K562 (cell line): ENCODE results near the gene PXMP2. TPM values are rescaled to one million over a fixed set of nuclear protein-coding genes. Genes with fewer than 3 reads are reported as not detected.
A peak's percentile ranks its signal among the peaks of the same experiment; 100 is the strongest.

Experiments used
- BCLAF1 ChIP-seq, 2 experiments: fragments of 450-650 bp in 1 of 2; IDR thresholded peaks; 2 replicates each; pipeline ENCODE4 v1.6.1; 2011 to 2017; ENCODE audit warnings: low read depth in 2 of 2, antibody characterized with exemption in 1 of 2, borderline replicate concordance in 1 of 2, low read length in 1 of 2, mild to moderate bottlenecking in 1 of 2, mixed read lengths in 1 of 2; ENCODE audit not compliant: control insufficient read depth in 1 of 2
- CTCFL ChIP-seq: IDR thresholded peaks from 2 replicates; pipeline ENCODE4 v1.6.1; 2011; ENCODE audit warnings: borderline replicate concordance, low read depth, mild to moderate bottlenecking, moderate library complexity, low read length; ENCODE audit not compliant: insufficient read depth, poor library complexity, severe bottlenecking
- MAX ChIP-seq: sonication (generic); formaldehyde crosslinking; IDR thresholded peaks from 2 replicates; pipeline ENCODE4 v1.9.0; 2022; ENCODE audit warnings: mild to moderate bottlenecking, missing genetic modification reagents
- MLX ChIP-seq, 2 experiments: fragments of 450-650 bp in 1 of 2; sonication (generic) in 1 of 2; formaldehyde crosslinking; conservative IDR thresholded peaks; 2 replicates each; pipeline versions ENCODE4 v1.4.0 to v1.8.1; 2020 to 2022; ENCODE audit warnings: mild to moderate bottlenecking in 1 of 2, missing genetic modification reagents in 1 of 2
- MYNN ChIP-seq, 2 experiments: sonication (generic); formaldehyde crosslinking in 1 of 2; IDR thresholded peaks; 2 replicates each; pipeline versions ENCODE4 v1.5.0 to v1.6.1; 2016 to 2020; ENCODE audit warnings: antibody characterized with exemption in 1 of 2, missing genetic modification reagents in 1 of 2
- RBFOX2 ChIP-seq: fragments of 200-400 bp; formaldehyde crosslinking; IDR thresholded peaks from 2 replicates; pipeline ENCODE4 v1.6.1; 2017; ENCODE audit warnings: low read depth, mild to moderate bottlenecking, low read length, moderate library complexity
- SIX5 ChIP-seq, 2 experiments: IDR thresholded peaks; 2 replicates each; pipeline ENCODE4 v1.6.1; 2011; ENCODE audit warnings: low read length in 2 of 2, borderline replicate concordance in 1 of 2, low read depth in 1 of 2, mild to moderate bottlenecking in 1 of 2, moderate library complexity in 1 of 2; ENCODE audit not compliant: insufficient read depth in 1 of 2
- THRAP3 ChIP-seq: fragments of 450-650 bp; IDR thresholded peaks from 2 replicates; pipeline ENCODE4 v1.6.1; 2016; ENCODE audit warnings: mild to moderate bottlenecking, inconsistent platforms, borderline replicate concordance
- ZBTB33 ChIP-seq: sonication (generic); formaldehyde crosslinking; IDR thresholded peaks from 2 replicates; pipeline ENCODE4 v1.8.1; 2023; ENCODE audit warnings: mild to moderate bottlenecking, missing genetic modification reagents
- ZMIZ1 ChIP-seq, 2 experiments: fragments of 150-350 bp in 1 of 2; IDR thresholded peaks; 2 replicates each; pipeline ENCODE4 v1.6.1; 2012 to 2016; ENCODE audit warnings: low read depth in 2 of 2, low read length in 2 of 2, mild to moderate bottlenecking in 1 of 2, moderate library complexity in 1 of 2
- ZNF780A ChIP-seq: fragments of 250-450 bp; sonication (Bioruptor Pico); IDR thresholded peaks from 2 replicates; pipeline ENCODE4 v1.5.0; 2021; ENCODE audit warnings: mild to moderate bottlenecking
- polyA plus RNA-seq, 8 experiments: library from polyadenylated mRNA; depleted of rRNA in 4 of 8; stranded (reverse) in 5 of 8; unstranded in 3 of 8; fragments of >200 nt; fragmentation: Nextera tagmentation in 2 of 8; fragmentation: Illumina TruSeq in 1 of 8; extraction: Ambion mirVana in 2 of 8; extraction: Trizol in 1 of 8; gene quantifications; 2 replicates each; pipeline versions ENCODE4 v1.2.1 to v1.2.3, GENCODE V29; 2011 to 2014; ENCODE audit warnings: inconsistent platforms in 1 of 8, missing spikeins in 1 of 8
- total RNA-seq, 7 experiments: library from RNA; depleted of rRNA in 6 of 7; stranded (reverse); fragments of >200 nt in 6 of 7; fragmentation: Illumina TruSeq in 2 of 7; extraction: Trizol in 2 of 7; gene quantifications; 2 replicates each; pipeline versions ENCODE4 v1.2.1 to v1.2.3, GENCODE V29; 2011 to 2021; ENCODE audit warnings: low replicate concordance in 1 of 7

PXMP2 gene
- total and polyA plus RNA-seq, 9 of the 15 experiments (the other 6 are each of a cell fraction or from before 2014, with no cell fraction given) = 3.0 to 66.1 (median 44.7) TPM

GRCh38 chr12:132710405-132711079 lies 23.2 kb downstream of the PXMP2 start, which contains the start of gene PGAM5 (continued):
- no peak for TF ChIP-seq CTCFL
- TF ChIP-seq ZNF780A = no peak
- TF ChIP-seq MAX (CRISPR knock-in tag) = peak; percentile 93
- no peak for TF ChIP-seq MLX (CRISPR knock-in tag; conservative IDR thresholded peaks at IDR 0.05)
- TF ChIP-seq RBFOX2 = peak; percentile 89
- TF ChIP-seq ZBTB33 (CRISPR knock-in tag) = 0 out of 2 replicates have a peak, but pooled peaks have one; percentile 34
- no peak for TF ChIP-seq SIX5 (IDR thresholded peaks at IDR 0.05; ENCODE audit: borderline replicate concordance in 1 of 2, insufficient read depth in 1 of 2, low read depth in 1 of 2, low read length in 2 of 2)
- peak in 1 of 2 experiments; percentile 64; a peak in 1 of 4 replicates for TF ChIP-seq BCLAF1 (IDR thresholded peaks at IDR 0.05; ENCODE audit: borderline replicate concordance in 1 of 2, control insufficient read depth in 1 of 2, low read depth in 2 of 2, low read length in 1 of 2)
- TF ChIP-seq THRAP3 = no peak
- no peak; the same call in 1 of the 2 replicates for TF ChIP-seq MYNN (IDR thresholded peaks at IDR 0.05)
- TF ChIP-seq MYNN (CRISPR knock-in tag; IDR thresholded peaks at IDR 0.05) = no peak
- peak in 1 of 2 experiments; percentile 59; a peak in 1 of 4 replicates for TF ChIP-seq ZMIZ1 (IDR thresholded peaks at IDR 0.05; ENCODE audit: low read depth in 2 of 2, low read length in 2 of 2)
